OCI-M2 (cell line): Measurements from ENCODE around the gene CCDC71L.

Experiments used
- DNase-seq: peaks from one replicate; lab custom pipeline; 2025; ENCODE audit not compliant: unreplicated experiment; lab: John Stamatoyannopoulos, UW

CCDC71L gene

DNA sequence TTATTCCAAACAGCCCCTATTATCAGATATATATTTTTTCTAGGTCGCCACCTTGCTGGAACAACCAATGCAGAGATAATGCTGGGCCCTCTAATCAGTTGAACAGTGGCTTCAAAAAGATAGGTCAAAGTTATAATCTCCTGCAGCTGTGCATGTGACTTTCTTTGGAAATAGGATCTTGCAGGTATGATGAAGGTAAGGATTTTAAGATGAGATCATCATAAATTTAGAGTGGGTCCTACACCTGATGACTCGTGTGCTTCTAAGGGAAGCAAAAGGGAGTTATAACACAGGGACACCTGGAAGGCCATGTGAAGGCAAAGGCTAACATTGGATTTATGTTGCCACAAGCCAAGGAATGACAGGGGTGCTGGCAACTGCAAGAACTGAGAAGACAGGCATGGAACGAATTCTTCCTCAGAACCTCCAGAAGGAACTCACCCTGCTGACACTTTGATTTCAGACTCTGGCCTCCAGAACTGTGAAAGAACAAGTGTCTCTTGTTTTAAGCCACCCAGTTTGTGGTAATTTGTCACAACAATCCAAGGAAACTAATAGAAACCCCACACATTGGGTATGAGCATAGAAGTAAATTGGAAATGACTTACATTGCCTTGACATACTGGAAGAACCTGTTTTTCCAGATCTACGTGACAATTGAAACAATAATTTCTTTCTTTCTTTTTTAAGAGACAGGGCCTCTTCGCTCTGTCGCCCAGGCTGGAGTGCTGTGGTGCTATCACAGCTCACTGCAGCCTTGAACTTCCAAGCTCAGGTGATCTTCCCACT lies 34.4 kb downstream of the CCDC71L start:
- no peak for DNase-seq

DNA sequence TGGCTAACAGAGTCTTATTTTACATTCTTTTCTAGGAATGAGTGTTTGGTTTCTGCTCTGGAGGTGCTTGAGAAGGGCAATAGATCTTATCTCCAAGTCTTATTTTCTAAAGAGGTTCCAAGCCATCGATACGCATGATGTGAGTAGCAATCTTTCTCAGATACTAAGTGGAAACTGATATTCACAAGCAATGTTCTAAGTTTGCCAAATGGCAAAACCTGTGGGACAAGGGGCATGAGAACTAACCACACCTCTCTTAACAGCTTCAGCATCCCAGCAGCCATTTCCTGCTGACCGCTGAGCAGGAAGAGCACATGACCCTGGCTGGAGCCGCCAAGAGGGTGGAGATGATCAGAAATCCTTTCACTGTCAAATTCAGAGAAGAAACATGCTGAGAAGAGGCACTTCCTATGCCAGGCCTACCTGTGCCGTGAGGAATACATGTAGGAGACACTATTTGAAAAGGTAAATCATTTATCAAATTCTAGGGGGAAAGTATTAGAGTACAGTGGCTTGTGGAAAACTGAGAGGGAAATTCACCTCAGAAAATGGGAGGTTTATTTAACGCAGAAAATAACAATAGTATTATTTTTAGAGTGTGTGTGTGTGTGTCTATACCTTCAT lies 35.2 kb downstream of the CCDC71L start:
- DNase-seq = no peak

DNA sequence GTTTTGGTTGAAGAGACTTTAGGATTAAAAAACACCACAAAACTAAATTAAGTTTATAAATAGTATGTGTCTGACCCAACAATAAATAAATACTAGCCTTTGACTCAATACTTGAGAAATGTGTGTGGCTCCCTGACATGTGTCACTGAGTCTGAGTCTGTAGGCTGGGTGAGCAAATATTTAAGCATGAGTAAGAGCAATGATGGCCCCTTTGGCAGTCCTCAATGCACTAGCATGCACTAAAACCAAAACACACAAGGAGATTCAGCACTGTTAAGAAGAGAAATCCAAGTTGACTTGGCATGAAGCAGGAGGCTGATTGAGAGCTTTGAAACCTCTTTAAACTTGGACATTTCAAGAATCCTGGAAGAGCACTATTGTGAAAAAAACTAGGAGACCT lies 37.1 kb downstream of the CCDC71L start:
- no peak for DNase-seq

DNA sequence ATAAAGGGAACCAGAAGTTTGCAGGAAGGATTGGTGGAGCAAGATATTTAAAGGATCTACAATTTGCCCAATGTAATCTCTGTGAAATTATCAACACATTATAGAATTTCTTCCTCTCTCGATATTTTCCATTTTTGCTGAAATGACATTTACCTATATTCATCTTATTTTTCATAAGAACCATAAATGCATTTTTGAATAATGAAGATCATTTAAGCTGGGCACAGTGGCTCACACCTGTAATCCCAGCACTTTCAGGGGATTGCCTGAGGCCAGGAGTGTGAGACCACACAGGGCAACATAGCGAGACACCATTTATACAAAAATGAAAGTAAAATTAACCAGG lies 37.7 kb downstream of the CCDC71L start:
- DNase-seq = no peak

DNA sequence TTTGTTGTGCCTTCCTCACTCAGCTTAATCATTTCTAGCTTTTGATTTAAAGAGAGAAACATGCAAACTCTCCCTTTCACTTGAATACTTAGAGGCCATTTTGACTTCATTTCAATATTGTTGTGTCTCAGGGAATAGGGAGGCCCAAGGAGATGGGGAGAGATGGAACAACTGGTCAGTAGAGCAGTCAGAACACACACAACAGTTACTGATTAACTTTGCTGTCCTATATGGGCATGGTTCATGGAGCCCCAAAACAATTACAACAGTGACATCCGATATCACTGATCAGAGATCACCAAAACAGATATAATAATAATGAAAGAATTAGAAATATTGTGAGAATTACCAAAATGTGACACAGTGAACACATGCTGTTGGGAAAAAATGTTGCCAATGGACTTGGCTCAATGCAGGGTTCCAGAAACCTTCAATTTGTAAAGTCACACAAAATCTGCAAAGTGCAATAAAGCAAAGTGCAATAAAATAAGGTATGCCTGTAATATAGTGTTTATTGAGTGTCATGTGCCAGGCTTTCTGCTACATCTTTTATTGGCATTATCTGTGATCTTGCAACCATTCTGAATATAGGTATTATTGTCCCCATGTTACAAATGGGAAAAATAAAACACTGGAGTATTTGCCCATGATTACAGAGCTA lies 38.2 kb downstream of the CCDC71L start:
- DNase-seq = no peak

DNA sequence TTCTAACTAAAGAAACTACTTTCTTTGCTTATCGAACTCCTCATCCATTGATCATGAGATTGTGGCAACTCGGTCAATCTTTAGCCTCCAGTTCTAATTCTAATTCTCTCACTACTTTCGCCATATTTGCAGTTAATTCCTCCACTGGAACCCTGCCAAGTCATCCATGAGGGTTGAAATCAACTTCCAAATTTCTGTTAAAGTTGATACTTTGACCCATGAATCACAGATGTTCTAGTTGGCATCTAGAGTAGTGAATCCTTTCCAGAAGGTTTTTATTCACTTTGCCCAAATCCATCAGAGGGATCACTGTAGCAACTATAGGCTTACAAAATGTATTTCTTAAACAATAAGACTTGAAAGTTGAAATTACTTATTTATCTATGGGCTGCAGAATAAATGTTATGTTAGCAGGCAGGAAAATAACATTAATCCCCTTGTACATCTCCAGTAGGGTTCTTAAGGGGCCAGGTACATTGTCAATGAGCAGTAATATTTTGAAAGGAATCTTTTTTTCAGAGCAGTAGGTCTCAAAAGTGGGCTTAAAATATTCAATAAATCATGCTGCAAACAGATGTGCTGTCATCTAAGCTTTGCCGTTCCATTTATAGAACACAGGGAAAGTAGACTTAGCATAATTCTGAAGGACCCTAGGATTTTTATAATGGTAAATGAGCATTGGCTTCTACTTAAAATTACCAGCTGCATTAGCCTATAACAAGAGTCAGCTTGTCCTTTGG lies 39.4 kb downstream of the CCDC71L start:
- no peak for DNase-seq

DNA sequence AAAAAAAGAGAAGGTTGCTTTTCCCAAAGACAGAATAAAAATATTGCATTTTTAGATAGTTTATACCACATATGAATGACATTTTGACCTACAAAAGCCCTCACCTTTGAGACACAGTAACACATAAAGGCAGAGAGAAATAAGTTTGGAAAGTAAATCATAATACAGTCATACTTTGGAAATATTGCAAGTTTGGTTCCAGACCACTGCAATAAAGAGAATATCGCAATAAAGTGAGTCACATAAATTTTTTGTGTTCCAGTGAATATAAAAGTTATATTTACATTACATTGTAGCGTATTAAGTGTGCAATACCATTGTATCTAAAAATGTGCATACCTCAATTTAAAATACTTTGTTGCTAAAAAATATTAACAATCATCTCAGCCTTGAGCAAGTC lies 40.3 kb downstream of the CCDC71L start:
- DNase-seq = no peak

DNA sequence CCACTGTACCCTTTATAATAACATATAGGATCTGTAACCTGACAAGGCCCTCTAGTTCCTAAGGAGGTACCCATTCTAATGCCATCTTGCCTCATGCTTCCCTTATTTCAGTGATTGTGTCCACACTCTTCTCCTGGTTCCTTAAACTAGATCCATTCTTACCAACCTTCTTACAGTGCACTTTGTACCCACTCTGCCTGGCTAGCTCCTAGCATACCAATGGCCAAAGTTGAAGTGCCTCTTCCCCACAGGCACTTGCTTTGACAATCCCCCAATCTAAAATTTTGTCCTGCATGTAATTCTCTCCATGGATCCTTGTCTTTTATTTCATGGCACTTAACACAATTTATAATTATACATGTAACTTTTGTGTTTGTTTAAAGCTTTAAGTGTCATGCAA lies 40.9 kb downstream of the CCDC71L start:
- no peak for DNase-seq

DNA sequence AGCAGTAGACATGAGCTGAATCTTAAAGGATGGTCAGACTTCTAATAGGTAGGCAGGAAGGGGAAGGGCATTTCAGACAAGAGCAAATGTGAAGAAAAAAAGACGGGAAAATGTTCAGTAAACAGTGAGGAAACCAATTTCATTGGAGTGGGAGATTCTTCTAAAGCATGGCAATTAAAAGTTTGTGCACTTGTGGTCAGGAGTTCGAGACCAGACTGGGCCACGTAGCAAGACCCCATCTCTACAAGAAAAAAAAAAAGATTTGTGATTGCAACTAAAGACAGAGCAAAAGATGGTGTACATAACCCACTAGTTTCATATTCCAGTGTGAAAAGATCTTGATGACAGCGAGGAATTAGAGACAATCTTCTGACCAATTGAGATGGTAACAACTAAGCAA lies 41.7 kb downstream of the CCDC71L start:
- DNase-seq = no peak

DNA sequence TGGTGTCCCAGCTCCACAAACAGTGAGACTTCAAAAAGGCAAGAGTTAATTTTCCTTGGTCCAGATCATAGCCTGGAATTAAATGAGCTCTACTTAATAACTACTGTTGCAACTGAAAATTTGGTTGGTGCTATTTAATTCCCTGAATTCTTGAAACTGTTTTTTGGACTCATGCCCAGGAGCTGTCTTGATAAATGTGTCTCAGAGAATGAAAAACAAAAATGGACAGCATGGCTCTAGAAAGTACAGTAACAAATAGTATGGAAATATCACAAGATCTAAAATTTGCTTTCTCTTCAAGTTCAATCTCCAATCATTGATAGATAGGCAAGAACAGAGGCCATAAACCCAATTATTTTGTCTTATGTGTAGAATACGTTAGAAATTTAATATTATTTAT lies 42.5 kb downstream of the CCDC71L start:
- DNase-seq = no peak

DNA sequence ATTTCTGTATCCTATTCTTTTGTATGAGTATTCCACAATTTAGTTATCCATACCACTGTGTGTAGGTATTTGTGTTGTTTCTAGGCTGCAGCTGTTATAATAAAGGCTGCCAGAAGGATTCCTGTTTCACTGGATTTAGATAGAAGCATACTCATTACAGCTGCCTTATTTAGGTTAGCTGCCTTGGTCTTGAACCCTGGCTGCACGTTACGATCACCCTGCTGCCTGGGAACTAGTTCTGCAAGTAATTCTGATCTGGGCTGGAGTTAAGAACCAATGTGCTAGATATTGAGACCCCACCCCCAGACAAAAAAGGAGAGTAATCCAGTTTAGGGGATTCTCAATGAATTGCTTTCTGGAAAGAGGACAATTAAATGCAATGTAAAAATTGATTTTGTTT lies 43.1 kb downstream of the CCDC71L start:
- DNase-seq = no peak

DNA sequence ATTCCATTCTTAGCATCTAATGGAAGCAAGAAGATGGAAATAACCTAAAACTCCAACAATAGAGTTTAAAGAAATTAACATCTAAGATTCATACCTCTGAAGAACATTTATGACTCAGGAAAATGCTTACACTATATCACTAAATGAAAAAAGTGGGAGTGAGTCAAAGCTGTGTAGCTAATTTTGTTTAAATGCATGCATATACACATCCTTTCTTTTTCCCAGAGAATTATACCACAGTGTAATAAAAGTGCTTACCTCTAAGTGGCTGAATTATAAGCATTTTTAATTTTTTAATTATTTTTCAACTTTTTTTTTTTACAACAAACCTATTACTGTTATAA lies 44.3 kb downstream of the CCDC71L start:
- DNase-seq = no peak

DNA sequence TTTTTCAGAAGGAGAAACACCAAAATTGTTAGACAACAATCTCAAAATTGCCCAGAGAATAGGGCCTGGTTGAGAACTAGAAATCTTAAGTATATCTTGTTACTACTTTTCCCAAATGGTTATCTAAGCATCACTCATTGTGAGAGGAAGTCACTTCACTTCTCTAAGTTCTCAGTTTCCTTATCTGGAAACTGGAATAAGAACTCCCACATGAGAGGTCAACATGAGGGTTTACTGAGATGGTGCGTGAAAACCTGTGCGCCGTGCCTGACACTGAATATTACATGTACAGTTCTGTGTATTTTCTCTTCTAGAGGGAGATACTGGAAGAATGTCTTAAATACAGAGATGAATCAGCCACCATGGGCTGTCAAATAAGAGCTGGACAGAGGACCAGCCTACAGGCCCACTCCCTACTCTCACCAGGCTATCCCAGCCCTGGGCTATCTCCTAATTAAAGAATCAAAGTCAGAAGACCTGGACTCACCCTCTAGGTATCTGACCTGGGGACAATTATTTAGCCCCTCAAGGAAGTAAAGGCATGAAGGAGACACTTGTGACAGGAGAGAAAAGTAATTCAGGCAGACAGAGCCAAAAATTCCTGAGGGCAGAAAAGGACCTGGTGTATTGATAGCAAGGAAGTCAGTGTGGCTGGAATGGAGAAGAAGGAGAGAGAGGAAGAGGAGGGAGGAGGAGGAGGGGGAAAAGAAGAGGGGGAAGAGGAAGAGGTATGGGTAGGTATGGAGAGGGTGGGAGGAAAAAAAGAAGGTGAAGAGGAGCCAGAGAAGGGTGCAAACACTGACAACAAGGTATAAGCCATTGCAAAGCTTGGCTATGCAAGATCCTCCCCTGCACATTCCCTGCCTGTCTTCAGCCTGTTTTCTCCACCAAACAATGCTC lies 44.9 kb downstream of the CCDC71L start:
- no peak for DNase-seq

DNA sequence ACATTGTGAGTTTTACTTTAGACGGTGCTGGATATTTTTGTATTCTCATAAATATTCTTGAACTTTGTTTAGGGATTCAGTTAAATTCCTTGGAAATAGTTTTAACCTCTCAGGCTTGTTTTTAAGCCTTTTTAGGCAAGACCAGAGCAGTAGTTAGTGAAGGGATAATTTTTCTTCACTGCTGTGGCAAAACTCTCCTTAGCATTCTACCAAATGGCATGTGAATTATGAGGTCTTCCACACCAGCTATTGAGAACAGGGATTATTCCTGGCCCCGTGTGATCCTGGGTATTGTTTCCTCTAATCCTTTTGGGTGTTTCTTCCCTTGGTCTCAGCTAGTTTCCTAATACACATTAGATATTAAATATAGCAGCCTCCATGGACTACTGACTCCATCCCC lies 46.2 kb downstream of the CCDC71L start:
- no peak for DNase-seq

DNA sequence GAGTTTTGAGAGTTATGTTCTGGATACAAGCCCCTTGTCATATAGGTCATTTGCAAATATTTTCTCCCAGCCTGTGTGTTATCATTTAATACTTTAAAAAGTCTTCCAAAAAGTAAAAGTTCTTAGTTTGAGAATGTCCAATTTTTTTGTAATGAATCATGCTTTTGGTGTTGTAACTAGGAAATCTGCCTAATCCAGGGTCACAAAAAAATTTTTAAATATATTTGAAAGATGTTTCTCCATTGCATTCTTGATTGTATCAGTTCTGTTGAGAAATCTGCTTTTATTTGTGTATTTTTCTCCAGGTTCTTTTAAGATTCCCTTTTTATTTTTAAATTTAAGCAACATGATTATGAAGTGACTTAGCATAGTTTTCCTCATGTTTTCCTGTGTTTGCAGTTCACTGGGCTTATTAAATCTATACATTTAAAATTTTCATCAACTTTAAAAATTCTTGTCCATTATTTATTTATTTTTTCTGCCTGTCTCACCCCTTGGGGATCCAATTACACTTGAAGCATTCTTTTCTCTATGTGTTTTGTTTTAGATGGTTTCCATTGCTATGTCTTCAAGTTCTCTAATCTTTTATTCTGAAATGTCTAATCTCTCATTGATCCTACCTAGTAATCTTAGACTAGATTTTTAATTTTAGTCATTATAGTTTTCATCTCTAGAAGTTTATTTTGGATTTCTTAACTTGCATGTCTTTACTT lies 47.0 kb downstream of the CCDC71L start:
- no peak for DNase-seq

DNA sequence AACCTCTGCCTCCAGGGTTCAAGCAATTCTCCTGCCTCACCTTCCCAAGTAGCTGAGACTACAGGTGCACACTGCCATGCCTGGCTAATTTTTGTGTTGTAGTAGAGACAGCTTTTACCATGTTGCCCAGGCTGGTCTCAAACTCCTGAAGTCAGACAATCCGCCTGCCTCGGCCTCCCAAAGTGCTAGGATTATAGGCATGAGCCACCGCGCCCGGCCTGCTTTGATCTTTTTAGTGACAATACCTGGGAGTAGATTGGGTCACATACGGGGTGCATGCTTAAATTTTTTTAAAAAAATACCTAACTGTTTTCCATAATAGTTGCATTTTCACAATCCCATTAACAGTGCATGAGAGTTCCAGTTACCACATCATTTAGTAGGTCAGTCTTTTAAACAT lies 47.7 kb downstream of the CCDC71L start:
- DNase-seq = no peak

DNA sequence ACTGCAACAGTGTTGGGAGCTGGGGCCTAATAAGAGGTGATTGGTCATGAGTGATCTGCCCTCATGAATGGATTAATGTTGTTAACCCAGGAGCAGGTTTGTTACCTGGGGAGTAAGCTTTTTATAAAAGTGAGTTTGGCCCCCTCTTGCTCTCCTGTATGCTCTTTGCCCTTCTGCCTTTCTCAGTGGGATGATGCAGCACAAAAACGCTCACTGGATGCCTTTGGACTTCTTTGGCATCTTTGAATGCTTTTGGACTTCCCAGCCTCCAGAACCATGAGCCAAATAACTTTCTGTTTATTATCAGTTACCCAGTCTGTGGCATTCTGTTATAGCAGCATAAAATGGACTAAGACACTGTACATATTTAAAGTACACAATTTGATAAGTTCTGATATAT lies 48.5 kb downstream of the CCDC71L start:
- no peak for DNase-seq

DNA sequence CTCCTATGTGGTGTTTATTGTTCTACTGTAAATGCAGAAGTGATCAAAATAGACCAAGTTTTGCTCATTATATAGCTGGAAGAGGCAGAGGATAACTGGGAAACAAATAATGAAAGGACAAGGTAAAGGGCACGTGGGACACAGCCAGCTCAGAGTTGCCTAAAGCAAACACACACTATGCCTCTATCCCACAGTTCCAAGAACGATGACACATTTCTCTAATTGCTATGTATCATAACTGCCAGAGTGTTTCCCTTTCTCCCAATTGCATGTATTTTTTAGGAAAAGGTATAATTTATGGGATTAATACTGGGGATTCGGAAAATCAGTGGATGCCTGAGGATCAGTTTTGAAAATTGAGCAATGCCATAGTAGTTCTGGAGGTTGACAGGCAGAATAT lies 49.0 kb downstream of the CCDC71L start:
- DNase-seq = no peak

DNA sequence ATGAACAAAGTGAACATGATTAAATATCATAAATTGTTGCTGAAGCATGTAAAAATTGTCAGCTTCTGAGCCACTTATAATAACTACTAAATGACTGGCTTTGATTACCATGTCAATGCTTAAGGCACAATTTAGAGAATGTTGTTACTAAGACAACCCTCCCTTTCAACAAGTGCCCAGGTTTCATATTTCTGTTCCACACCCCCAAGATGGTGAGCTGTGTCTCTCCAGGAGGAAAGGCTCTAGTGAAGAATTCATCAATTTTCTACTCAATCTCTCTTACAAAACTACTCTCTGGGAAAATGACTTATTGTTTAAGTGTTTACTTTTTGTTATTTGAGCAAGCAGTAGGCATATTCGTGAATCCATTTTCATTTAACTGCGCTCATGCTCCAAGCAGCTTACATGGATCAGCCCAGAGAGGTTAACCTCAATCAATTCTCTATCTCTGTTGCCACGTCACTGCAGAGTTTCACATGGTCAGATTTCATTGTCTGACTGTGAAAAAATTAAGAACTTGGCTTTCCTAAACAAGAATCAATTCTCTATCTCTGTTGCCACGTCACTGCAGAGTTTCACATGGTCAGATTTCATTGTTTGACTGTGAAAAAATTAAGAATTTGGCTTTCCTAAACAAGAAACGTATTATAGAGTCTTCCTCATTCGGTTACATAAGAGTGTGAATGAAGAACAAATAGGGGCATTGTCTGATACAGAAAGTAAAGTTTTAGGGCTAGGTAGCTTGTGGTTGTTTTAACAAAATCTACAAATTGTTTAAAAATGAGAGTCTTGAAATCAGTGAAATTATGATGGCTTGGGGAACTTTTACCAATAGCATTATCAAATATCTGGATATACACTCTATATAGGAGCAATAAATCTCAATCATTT lies 49.7 kb downstream of the CCDC71L start:
- no peak for DNase-seq
